ENCODE measurements around the gene FAM171A2.
"Not testable (repeated sequence)": the region's sequence is repeated elsewhere in the genome, so short reads cannot be mapped to it uniquely, and the experiment has no call there.

Gene FAM171A2

DNA sequence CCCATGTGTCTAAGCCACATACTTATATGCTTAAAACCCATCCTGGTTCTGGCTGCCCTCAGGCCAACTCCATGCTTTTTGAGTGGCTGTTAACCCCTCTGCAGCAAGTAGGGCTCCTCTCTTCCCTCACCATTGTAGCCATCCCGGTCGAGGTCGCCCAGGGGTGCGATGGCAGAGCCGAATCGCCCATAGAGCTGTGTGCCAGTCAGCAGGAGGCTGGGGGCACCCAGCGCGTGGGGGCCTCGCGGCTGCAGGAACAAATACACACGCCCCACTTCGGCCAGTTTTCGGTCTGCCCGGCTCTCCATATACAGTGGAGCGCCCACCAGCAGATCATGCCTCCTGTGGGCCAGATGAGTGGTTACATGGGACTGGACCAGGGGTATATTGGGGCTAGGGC, 19.7 kb upstream of the FAM171A2 start:
- DNase-seq: no peak

DNA sequence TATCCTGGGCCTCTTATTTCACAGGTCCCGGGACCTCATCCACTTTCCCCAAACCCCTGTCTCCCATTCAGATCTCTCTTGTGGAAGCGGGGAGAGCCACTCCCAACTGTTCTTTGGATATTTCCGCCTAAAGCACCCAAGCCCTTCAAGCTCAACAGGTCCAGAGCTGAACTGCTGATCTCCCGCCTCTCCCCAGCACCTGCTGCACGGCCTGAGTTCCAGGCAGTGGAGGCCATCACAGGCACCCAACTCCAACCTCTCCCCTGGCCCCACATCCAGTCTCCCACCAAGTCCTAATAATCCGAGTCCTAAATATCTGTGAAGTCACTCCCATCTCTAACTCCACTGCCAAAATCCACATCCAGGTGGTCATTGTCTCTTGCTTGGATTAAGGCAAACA, 19.3 kb upstream of the FAM171A2 start:
- no peak for DNase-seq

DNA sequence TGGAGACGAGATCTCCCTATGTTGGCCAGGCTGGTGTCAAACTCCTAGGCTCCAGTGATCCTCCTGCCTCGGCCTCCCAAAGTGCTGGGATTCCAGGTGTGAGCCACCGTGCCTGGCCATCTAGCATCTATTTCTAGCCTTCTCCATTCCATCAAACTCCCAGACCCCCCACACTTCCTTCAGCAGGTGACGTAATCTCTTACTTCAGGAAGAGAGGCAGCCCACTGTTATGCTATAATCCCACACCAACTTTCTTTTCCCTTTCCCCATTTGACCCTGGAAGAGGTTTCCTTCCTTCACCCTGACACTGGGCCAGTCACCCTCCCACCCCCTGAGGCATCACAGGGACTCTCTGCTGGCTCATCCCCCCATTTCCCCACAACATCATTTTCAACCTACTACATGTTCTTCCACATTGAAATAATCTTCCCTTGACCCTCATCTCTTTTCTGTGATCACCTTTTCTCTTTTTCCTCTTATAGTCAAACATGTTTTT, 18.2 kb upstream of the FAM171A2 start:
- no peak for DNase-seq

DNA sequence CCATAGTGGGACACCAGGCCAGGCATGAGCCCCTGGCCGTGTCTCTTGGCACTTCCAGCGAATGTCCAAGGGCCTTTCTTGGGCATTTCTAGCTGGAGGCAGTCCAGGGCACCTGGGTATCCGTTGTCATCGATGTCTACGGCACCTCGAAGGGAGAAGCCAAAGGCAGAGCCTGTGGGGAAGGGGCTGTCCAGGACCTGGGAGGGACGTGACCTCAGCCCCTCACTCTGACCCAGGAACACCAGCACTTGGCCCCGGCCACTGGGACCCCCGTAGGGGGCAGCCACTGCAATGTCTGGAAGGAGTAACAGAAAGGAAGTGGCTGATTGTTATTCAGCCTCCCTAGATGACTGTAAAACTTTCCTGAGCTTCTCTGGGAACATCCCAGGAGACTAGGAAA, 17.1 kb upstream of the FAM171A2 start:
- no peak for DNase-seq

DNA sequence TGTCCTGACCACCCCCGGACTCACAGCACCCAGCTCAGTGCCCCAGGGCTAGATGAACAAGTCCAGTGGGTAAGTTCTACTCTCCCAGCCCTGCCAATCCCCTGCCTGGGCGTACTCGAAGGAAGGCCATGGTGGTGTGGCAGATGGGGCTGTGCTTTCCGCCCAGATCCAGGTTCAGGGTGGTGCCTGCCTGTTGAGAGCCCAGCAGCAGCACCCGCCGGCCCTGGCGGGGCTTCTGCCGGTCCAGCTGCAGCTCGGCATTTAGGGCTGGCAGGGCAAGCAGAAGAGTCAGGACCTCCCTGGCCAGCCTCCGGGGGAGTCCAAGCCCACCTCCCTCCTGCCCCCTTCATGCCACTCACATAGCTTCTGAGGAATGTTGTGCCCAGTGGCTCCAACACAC, 16.2 kb upstream of the FAM171A2 start:
- no peak for DNase-seq

DNA sequence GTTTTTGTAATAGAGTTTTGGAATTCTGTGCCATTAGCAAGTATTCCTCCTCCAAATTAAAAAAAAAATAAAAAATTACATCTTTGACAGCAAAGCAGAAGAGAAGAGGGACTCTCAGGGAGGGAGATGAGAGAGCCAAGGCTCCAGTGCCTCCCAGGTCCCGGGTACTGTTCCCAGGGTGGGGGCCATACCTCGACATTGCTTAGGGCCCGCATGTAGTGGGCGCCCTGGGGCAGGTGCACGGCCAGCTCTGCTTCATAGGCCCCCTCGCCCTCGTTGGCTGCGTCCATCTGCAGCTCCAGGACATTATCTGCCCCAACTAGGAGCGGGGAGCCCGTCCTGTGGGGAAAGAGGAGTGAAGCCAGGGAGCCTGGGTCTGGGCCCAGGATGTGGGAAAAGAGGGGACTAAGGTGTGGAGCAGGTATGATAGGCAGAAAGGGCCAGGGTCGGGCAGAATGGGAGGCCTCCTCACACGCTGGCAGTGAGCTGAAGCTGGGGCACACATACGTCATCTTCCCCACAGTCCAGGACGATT, 14.6 kb upstream of the FAM171A2 start:
- DNase-seq: no peak

DNA sequence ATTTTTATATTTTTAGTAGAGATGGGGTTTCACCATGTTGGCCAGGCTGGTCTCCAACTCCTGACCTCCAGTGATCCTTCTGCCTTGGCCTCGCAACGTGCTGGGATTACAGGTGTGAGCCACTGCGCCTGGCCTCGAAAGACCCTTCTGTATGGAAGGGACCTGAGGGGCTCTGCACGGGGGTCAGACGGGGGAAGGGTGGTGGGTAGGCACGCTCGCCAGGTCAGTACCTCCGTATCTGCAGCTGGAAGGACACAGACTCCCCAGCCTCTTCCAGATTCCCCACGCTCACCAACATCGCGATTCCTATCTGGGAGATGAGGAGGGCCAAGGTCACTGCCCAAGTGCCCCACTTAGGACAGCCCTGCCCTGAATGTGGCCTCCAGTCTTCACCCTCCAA, 13.1 kb upstream of the FAM171A2 start:
- DNase-seq: no peak

DNA sequence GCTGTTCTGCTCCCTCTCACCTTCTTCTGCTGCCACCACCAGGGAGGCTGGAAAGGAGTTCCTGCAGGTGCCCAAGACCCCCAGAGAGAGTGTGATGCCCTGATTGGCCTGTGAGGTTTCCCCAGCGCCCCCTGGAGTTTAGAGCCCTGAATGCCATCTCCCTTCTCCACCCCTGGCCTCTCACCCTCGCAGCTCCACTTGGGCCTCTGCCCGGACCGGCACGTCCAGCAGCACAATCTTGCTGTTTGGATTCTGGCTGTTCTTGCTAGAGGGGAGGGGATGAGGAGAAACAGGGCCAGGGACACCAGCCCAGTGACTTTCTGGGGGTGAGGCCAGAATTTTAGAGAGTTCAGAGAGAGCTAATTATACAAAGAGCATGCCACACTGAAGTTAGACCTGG, 12.5 kb upstream of the FAM171A2 start:
- DNase-seq: no peak

DNA sequence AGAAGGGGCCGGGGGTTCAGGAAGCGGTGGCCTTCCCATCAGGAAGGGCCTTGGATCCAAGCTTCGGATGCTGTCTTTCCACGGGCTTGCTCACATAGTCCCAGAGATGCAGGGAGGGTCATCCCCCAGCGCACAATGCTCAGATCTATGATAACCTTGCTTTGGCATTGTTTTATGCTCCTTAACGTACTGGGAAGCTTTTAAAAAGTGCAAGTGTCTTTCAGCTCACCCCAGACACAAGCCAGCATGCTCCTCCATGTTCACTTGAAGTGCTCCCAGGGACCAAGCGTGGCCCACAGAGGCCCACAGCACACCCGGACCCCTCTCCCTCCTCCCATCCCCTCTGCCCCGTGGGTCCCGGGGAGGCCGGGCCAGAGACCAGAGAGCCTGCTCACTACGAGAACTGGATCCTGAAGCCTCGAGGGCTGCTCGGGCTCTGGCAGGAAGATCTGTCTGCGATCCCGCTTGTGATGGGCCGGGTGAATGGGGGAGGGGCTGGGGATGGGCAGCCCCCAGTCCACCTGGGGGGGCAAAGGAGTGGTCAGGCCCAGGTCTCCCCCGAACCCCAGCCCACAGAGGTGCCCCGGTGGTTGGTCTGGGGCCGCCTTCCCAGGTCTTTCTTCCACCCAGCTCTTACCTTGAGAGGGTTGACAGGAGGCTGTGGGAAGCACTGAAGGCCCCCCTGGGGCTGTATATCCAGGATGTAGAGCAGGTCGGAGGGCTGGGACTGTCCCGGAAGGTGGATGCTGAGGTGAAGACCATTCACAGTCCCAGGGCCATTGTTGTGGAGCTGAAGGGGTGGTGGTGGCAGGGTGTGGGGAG, 11.8 kb upstream of the FAM171A2 start:
- DNase-seq: no peak

DNA sequence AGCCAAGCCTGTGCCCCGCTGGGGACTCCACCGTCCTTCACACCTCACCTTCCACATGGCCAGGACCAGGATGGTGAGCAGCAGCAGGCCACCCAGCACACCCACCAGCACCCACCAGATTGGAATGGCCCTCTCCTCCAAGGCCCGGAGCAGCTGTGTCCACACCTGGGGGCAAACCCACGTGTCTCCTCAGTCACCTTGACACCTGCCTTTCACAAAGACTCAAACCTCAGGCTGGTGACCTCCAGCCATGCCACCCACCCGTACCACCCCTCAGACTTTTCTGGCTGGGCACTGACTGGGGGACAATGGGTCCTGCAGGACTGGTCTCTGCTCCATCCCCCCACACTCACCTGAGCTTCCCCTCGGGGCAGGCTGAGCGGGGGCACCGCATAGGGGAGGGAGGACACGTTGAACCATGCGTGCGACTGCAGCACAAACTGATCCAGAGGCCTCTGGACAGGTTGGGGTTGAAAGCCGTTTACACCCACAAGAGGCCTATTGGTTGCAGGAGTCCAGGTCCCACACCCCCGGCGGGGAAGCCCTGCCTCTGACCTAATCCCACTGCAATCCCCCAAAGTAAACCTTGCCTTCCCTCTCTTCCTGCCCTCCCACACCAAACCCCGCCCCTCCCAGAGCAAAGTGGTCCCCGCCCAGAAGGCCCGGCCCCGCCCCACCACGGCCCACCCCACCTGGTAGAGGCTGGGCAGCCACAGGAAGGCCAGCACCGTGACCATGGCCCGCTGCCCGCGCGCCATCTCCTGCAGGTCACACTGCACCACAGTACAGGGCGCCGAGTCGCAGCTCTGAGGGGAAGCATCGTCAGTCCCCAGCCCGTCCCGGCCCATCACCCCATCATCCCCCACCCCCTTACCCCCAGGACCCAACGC, 10.9 kb upstream of the FAM171A2 start:
- no peak for DNase-seq

DNA sequence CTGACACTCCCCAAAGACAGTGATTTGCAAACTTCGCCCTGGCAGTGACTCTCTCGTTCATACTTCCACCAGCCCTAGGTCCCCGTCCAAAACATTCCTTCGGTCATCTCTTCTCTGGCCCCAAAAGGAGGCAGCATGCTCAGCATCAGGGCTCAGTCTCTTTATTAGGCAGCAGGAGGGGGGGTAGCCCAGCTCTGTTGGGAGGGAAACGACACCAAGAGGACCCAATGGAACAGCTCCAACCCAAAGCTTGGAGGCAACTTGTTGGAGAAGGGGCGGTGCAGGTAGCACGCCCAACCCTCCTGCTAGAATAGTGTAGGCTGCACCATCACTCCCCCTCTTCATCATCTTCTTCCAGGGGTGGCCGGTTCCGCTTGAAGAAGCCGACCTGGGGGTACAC, 8.4 kb upstream of the FAM171A2 start:
- no peak for DNase-seq

DNA sequence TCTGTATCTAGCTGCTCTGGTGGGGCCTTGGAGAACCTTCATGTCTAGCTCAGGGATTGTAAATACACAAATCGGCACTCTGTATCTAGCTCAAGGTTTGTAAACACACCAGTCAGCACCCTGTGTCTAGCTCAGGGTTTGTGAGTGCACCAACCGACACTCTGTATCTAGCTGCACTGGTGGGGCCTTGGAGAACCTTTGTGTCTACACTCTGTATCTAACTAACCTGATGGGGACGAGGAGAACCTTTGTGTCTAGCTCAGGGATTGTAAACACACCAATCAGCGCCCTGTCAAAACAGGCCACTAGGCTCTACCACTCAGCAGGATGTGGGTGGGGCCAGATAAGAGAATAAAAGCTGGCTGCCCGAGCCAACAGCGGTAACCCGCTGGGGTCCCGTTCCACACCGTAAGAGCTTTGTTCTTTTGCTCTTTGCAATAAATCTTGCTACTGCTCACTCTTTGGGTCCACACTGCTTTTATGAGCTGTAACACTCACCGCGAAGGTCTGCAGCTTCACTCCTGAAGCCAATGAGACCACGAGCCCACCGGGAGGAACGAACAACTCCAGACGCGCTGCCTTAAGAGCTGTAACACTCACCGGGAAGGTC, 5.9 kb upstream of the FAM171A2 start:
- not testable (repeated sequence) for DNase-seq

DNA sequence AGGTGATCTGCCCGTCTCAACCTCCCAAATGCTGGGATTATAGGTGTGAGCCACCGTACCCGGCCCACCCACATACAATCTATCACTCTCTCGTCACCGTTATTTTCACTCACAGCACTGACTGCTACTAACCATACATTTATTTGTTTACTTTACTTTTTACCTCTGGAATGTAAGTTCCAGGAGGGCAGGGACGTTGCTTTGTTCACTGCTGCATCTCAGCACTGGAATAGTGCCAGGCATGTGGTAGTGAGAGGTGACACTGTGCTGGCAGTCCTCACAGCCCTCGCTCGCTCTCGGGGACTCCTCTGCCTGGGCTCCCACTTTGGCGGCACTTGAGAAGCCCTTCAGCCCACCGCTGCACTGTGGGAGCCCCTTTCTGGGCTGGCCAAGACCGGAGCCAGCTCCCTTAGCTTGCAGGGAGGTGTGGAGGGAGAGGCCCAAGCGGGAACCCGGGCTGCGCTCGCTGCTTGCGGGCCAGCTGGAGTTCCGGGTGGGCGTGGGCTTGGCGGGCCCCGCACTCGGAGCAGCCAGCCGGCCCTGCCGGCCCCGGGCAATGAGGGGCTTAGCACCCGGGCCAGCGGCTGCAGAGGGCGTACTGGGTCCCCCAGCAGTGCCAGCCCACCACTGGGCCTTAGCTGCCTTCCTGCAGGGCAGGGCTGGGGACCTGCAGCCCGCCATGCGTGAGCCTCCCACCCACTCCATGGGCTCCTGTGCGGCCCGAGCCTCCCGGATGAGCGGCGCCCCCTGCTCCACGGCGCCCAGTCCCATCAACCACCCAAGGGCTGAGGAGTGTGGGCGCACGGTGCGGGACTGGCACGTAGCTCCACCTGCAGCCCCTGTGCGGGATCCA, 5.0 kb upstream of the FAM171A2 start:
- not testable (repeated sequence) for DNase-seq

DNA sequence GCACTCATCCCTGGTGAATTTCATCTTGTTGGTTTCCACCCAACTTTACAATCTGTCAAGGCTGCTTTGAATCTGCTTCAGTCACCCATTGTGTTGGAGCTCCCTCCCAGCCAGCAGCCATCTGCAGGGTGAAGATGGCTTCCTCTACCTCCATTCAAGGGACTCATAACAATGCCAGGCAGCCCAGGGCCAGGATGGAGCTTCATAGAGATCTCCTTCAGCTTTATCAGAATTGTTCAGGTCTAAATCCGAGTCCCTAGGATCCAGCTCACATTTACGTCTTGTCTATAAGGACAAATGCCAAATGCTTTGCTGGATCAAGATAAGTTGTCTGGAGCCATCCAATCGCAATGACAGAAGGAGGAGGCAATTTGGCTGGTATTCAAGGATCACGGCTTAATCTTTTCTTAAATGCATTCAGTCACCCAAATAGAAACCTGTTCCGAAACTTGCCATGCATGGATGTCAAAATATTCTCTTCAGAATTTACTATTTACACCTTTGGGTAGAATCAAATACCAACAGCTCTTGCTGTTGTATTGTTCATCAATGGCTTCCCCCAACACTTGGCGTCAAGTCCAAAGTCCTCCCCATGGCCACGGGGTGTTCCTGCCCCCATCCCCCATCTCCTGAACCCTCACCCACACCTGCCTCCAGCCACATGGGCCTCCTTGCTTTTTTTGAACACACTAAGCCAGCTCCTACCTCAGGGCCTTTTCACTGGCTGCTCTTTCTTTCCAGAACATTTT, 3.8 kb upstream of the FAM171A2 start:
- no peak for DNase-seq

DNA sequence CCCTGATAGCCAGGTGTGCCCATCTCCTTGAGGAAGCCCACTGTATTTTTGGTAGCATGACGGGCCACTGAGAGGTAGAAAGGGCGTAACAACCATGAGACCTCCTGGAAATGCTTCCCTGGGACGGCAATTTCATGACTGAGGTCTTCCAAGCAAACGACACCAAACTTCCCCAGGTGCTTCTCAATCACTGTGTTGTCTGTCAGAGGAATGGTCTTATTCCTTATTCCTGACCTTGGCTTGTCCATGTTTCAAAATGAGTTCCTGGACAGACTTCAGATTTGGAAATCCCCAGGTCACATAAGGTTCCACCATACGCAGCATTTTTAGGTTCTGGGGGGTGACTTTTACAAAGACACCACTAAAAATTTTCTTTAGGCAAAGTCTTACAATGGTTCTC, 1.4 kb upstream of the FAM171A2 start:
- not testable (repeated sequence) for DNase-seq

DNA sequence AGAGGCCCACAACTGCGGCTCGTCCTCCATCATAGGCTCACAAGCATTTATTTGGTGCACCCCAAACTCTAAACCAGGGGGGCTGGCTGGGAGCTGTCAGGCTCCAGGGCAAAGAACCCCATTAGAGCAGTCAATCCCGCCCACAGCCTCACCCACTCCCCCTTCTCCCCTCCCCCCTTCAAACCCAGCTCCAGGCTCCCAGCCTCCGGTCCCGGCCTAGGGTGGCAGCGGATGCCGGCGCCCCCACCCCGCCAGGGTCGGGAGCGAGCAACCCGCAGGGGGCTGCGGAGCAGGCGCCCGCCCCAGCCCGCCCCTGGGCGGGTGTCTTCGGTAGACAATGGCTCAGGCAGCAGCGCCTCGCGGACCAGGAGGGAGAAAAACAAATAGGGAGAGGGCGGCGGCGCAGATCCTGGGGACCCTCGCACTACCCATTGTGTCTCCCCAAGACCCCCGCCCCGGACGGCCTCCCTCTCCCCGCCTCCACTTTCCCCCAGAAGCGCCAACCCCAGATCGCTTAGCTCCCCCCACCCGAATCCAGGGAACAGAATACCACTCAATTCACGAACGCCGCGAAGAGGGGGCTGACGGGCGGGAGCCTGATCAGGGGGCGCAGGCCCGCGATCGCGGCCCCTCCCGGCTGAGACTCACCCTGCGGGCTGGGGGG, 572 bp downstream of the FAM171A2 start:
- DNase-seq: no peak

DNA sequence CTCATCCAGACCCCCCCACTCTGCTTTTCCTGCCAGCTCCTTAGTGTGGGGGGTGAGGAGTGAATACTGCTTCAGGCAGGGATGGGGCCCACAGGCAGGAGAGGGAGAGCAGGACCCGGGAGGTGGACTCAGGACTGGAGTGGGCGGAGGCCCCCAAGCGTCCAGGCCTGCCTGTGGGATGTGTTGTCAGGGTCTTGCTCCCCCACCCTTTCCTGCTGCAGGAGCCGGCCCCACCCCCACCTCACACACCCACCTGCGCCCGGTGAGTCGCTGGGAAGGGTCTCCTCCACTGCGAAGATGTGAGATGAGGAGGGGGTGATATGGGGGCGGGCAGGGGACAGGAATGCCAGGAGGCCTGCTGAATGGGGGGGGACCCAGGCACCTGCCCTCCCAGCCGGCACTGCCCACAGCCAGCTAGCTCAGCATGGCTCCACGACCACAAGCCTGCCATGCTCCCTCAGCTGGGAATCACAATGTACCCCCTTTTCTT, 1.1 kb downstream of the FAM171A2 start:
- DNase-seq: no peak

DNA sequence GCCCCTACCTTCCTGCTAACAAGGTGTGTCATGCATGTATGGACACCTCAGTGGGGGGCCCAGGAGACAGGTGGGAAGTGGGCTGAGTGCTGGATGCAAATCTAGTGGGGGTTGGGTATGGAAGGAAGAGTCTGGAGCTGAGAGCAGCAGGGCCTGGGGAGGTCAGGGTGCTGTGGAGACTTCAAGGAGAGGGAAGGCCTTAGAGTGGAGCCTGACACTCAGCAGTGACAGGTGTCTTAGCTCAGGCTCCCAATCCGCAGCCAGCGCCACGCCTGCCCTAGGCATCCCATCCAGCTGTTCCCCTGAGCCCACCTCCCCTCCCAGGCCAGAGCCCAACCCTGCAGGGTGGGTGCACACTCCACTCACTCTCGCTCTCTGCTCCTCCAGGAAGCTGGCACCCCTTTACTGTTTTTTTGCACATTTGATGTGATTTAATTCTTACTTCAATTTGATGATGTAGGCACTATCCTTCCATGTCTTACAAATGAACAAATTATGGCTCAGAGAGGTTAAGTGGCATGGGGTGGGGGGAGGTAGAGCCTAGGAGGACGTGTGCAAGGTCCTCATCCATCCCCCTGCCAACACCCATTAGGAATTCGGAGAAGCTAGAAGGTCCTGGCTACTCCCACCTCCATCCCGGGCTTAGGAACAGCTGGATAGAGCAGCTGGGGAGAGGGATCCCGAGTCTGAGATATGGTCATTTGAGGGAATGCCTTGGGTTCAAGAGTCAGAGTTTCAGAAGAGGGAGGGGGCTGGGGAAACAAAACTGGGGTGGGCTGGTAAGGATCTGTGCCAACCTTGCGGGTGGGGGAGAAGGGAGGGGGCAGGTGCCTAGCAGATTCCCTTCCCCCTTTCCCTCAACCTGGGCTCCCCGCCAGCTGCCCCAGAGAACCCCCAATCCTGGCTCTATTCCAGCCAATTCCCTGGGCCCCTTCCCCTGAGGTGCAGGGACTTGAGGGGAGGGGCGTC, 2.1 kb downstream of the FAM171A2 start:
- no peak for DNase-seq

DNA sequence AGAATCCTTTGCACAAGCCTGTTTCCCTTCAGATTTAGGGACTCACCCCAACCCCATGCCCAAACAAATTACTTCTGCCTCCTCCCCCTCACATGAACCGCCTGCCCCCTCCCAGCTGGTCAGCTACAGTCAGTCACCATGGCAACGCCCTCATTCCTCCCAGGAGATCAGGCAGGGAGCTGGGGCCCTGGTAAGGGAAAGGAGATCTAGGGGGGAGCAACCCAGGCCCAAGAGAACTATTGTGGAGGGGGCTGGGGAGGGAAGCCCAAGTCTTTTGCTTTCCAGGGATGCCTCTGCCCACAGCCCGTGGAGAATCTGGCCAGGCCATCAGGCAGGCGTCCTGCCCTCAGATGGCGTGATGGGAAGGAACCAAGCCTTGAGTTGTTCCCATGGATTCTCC, 2.8 kb downstream of the FAM171A2 start:
- DNase-seq: no peak

DNA sequence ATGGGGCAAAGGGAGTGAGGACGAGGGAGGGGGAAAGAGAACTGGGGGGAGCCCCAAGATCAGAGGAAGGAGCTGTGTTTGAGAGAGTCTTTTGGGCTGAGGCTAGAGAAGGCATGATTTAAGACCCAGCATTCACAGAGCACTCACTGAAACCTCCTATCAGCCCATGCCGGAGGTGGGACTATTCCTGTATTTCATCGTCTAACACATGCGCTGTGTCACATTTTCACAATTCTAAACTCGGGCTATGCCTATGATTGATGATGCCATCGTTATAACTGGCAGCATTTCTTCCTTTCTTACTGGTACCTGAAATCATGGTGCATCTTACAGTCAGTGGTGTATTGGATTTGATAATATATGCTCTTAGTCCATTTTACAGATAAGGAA, 3.5 kb downstream of the FAM171A2 start:
- no peak for DNase-seq
